ENCODE measurements around the gene NYNRIN.

DNA sequence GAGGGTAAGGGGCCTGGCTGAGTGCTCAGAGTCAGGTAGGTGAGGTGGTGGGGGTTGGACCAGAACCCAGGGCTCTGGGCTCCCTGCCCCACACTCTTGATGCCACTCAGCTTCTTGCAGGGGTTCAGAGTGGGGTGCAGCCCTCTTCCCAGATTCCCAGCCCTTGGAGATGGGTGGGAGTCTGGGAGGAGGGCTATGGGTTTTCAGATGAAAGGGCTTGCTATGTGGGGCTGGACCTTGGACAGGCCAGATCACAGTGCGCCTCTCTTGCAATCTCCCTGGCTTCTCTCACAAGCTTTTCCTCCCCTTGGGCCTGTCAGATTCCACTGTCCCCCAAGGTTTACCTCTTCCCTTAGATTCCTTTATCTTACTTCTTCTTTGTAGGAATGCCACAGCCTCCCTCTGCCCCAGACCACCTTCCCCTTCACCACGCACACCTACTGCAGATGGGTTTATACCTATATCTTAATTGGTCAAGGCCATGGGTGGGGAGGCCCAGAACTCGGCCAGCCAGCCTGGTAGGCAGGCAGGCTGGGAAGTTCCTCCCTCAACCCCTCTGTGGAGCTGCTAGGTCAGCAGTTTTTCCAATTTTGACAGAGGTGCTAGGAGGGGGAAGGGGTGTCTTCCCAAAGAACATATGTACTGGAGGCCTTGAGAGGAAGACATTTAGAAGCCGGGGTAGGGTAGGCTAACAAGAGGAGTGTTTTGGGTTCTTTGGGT lies 1.4 kb downstream of the NYNRIN start:
- TF ChIP-seq EZH2 (IDR thresholded peaks at IDR 0.05; ENCODE audit: borderline replicate concordance, low read length) = no peak
- TF ChIP-seq, protein P1, sequence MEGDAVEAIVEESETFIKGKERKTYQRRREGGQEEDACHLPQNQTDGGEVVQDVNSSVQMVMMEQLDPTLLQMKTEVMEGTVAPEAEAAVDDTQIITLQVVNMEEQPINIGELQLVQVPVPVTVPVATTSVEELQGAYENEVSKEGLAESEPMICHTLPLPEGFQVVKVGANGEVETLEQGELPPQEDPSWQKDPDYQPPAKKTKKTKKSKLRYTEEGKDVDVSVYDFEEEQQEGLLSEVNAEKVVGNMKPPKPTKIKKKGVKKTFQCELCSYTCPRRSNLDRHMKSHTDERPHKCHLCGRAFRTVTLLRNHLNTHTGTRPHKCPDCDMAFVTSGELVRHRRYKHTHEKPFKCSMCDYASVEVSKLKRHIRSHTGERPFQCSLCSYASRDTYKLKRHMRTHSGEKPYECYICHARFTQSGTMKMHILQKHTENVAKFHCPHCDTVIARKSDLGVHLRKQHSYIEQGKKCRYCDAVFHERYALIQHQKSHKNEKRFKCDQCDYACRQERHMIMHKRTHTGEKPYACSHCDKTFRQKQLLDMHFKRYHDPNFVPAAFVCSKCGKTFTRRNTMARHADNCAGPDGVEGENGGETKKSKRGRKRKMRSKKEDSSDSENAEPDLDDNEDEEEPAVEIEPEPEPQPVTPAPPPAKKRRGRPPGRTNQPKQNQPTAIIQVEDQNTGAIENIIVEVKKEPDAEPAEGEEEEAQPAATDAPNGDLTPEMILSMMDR (IDR thresholded peaks at IDR 0.05; ENCODE audit: low read length) = no peak
